Stimulated activated memory B cell treated with anti-CD40 and anti-IgM and Interleukin-4, amounts not matched to agents 10 μg/mL and 1 μg/mL and 100 μg/mL, for 72 hours (primary cell): ENCODE data around the gene KRT16.
A peak's percentile ranks its signal among the peaks of the same experiment; 100 is the strongest.
"Not testable (repeated sequence)": the region's sequence is repeated elsewhere in the genome, so short reads cannot be mapped to it uniquely, and the experiment has no call there.

ENCODE experiments used
- ATAC-seq: fragments of 150-1000 bp; cut with Tn5 transposase; 2 replicates; pipeline ENCODE4 v1.10.0; 2021
- H3K27ac Mint-ChIP-seq: one replicate; pipeline ENCODE4 v1.8.0; 2022; ENCODE audit warnings: mild to moderate bottlenecking, mixed read lengths
- H3K27me3 Mint-ChIP-seq: one replicate; pipeline ENCODE4 v1.8.0; 2022; ENCODE audit warnings: mixed read lengths
- H3K36me3 Mint-ChIP-seq: one replicate; pipeline ENCODE4 v1.8.0; 2022; ENCODE audit warnings: mixed read lengths
- H3K4me1 Mint-ChIP-seq: one replicate; pipeline ENCODE4 v1.8.0; 2022; ENCODE audit warnings: mixed read lengths
- H3K4me3 Mint-ChIP-seq: one replicate; pipeline ENCODE4 v1.8.0; 2022; ENCODE audit warnings: mild to moderate bottlenecking, moderate library complexity, mixed read lengths
- H3K9me3 Mint-ChIP-seq: one replicate; pipeline ENCODE4 v1.8.0; 2022; ENCODE audit warnings: mixed read lengths

KRT16 gene

DNA sequence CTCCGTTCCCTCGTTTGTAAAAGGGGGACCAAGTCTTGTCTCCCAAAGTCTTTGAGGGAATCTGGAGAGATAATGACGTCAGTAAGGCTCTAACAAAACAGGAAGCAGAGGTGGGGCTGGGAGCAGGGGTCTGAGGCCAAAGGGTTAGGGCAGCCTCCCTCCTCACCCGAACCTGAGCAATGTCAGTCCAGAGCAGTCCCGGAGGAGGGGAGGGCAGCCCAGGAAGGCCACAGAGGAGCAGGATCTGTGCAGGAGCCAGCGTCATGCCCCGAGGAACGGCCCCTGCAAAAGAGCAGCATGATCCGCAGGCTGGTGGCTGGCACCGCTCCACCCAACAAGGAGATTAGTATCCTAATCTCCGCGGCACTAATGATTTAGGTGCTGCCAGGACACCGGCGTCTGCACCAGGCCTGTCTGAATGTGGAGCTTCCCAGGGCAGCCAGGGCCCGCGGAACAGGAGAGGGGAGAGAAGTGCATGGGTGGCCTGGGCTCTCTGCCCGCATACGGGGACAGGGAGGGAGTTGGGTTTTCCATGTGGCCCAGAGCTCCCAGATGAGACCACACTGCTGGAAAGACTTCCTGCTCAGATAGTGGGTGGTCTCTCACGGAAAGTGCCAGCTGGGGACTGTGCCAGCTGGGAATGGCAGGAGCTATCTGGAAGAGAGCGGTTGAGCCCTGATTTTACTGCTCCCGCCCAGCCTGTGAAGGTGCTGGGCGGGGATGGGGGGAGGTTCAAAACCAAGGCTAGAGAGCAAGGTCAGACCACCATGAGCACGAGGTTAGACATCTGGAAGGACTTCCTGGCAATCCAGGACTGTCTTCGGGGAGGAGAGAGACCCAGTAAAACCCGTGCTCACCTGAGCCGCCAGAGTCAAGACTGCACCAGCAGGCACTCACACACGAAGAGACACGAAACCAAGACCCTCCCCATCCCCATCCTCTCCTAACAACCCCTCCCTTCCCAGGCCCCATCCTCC is 22.8 kb upstream of the KRT16 start:
- ATAC-seq, result peak; percentile 6
- Mint-ChIP-seq H3K36me3 (no peaks in the 10 kb centered on the region), H3K4me1 (no peaks in the 10 kb centered on the region), H3K27me3 (peaks cover 12% of the 10 kb centered on the region), H3K4me3 (no peak overlapping the region), H3K27ac (no peak overlapping the region), H3K9me3 (no peaks in the 10 kb centered on the region)

DNA sequence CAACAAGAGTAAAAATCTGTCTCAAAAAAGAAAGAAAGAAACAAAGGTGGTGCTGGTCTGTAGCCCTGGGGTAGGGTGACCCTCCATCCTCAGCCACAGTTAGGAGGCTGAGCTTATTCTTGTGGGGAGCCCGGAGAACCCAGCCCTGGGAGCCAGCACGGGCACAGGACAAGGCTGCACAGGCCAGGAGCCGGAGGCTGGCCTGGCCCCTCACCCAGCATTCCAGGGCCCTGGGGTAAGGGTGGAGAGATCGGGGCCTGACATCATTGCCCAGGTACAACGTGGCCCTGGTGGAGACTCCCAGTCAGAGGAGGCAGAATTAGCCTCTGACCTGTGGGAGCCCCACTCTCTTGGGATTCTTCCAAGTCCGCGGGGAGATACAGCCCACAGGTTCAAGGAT is 22.1 kb upstream of the KRT16 start:
- ATAC-seq, result no peak
- H3K9me3 Mint-ChIP-seq, result no peaks in the 10 kb centered on the region
- peaks cover 8% of the 10 kb centered on the region for H3K27me3 Mint-ChIP-seq
- no peak overlapping the region for H3K4me3 Mint-ChIP-seq
- no peaks in the 10 kb centered on the region for H3K36me3 Mint-ChIP-seq
- H3K27ac Mint-ChIP-seq, result no peak overlapping the region
- no peaks in the 10 kb centered on the region for H3K4me1 Mint-ChIP-seq

DNA sequence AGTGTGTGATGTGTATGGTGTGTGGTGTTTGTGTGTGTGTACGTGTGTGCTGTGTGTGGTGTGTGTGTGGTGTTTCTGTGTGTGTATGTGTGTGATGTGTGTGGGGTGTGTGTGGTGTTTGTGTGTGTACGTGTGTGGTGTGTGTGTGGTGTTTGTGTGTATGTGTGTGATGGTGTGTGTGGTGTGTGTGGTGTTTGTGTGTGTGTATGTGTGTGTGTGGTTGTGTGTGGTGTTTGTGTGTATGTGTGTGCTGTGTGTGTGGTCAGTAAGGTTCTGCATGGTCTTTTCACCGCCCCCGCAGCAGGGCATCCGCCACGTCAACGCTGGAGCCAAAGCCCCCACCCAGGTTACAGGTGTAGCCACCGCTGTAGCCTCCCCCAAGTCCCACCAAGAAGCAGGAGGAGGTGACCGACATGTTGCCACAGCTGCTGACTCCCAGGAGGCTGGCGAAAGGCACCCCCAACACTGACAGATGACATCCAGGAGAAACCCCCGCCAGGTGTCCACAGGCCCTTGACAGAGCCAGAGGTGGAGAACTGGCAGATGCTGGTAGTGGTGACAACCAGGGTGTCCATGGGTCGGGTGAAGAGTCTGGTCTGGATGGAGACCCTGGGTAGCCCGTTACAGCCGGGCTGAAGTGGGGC is 21.1 kb upstream of the KRT16 start:
- Mint-ChIP-seq H3K4me3 (no peak overlapping the region), H3K27ac (no peak overlapping the region), H3K36me3 (no peaks in the 10 kb centered on the region), H3K27me3 (no peaks in the 10 kb centered on the region), H3K4me1 (no peaks in the 10 kb centered on the region), H3K9me3 (no peaks in the 10 kb centered on the region)
- no peak for ATAC-seq

DNA sequence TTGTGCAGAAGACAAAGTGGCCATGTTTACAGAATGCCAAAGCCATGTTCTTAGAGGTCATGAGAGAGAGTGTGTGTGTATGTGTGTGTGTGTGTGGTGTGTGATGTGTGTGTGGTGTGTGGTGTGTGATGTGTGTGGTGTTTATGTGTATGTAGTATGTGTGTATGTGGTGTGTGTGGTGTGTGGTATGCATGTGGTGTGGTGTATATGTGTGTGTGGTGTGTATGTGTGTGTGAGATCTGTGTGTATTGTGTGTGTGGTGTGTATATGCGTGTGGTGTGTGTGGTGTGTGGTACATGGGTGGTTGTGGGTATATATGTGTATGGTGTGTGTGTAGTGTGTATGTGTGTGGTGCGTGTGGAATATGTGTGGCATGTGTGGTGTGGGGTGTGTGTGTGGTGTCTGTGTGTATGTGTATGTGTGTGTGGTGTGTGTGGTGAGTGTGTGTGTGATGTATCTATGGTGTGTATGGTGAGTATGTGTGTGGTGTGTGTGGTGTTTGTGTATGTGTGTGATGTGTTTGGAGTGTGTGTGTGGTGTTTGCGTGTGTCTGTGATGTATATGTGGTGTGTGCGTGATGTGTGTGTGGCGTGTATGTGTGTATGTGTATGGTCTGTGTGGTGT is 20.0 kb upstream of the KRT16 start:
- H3K4me1 Mint-ChIP-seq, result no peaks in the 10 kb centered on the region
- no peak for ATAC-seq
- H3K27me3 Mint-ChIP-seq, result peaks cover 4% of the 10 kb centered on the region
- no peak overlapping the region for H3K27ac Mint-ChIP-seq
- H3K9me3 Mint-ChIP-seq, result no peaks in the 10 kb centered on the region
- H3K36me3 Mint-ChIP-seq, result no peaks in the 10 kb centered on the region
- H3K4me3 Mint-ChIP-seq, result no peak overlapping the region

DNA sequence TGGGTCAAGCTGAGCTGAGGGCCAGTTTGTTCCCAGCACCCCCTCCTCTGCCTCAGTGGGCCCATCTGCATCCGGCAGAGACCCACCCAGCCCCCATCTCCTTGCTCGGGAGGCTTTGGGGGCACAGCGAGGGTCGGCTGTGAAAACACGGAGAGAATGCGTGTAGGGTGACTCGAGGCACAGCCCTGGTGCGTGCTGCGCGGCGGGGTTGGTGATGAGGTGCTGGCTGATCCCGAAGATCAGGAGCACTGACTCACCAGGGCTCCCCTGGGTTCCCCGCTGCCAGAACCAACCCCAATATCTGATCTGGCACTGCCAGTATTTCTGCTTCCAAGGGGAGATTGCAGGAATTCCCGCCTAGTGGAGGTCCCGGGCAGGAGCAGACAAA is 19.3 kb upstream of the KRT16 start:
- ATAC-seq, result no peak

DNA sequence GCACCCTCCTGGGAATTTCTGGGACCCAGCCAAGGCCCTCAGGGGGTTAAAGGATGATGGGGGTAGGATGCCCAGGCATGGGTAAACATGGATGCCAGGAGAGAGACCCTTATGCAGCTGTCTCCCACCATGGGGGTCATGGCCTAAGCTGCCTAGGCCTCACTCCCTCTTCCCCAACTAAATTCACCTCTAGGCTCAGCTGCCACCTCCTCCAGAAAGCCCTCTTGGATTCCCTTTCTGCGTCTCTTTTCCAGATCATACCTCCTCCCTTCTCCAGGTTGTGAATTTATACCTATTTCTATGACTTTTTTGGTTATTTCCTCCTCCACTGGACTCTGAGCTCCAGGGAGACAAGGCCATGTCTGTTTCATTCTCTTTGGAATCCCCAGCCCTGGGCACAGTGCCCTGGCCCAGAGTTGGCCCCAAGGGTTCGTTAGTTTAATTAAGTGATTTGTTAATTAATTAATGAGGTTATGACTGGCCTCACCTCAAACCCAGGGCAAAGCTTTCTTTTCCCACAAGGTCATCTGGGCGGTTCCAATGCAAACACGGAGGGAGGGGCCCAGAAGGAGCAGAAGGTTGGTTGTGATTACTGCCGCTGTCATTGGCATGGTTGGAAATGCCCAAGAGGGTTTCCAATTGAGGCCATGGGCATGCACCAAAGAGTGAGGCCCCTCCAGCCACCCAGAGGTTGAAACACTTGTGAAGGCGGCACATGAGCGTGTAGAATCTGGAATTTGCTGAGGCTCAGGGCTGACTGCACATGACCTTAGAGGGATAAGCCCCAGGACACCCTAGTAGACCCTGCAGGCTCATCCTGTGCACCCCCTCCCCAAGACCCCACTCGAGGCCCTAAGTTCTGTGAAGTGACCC is 18.7 kb upstream of the KRT16 start:
- Mint-ChIP-seq H3K4me1 (no peaks in the 10 kb centered on the region), H3K36me3 (no peaks in the 10 kb centered on the region), H3K9me3 (no peaks in the 10 kb centered on the region), H3K27ac (no peak overlapping the region), H3K4me3 (no peak overlapping the region), H3K27me3 (peaks cover 16% of the 10 kb centered on the region)
- no peak for ATAC-seq

More for the DNA sequence above, 19.3 kb upstream of the KRT16 start:
- Mint-ChIP-seq H3K9me3 (no peaks in the 10 kb centered on the region), H3K4me3 (no peak overlapping the region), H3K4me1 (no peaks in the 10 kb centered on the region), H3K36me3 (no peaks in the 10 kb centered on the region), H3K27me3 (peaks cover 11% of the 10 kb centered on the region), H3K27ac (no peak overlapping the region)

DNA sequence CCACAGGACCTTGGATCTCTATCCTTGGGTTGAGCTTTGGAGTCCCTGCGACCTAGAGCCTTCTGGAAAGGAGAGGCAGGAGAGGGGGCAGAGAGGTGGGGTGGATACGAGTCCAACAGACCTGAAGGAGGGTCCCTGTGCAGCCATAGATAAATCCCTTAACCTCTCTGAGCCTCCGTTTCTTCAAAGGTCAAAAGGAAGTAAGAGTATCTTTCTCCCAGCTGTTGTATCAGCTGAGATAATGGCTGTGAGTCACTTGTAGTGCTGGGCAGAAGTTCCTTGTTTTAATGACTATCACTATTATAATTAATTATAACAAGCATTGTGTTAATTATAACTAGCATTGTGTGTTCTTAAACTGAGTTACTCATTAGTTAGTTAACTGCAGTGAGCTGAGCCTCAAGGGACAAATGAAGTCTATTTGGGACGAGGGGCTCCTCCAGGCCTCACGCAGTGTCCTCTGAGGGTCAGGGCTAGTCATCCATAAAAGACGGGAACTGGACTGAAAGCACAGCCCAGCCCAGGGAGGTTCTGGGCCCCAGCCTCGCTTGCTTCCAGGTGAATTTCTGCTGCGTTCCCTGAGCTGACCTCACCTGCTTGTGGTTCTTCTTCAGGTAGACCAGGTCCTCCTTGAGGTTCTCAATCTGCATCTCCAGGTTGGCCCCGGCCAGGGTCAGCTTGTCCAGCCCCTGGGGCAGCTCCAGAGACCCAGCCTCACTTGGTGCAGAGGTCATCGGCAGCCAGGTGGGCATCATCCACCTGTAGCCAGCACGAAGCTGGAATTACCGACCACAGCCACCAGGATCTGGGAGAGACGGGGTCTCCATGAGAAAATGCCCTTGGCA is 17.5 kb upstream of the KRT16 start:
- no peak for ATAC-seq
- H3K27me3 Mint-ChIP-seq, result peaks cover 27% of the 10 kb centered on the region
- H3K27ac Mint-ChIP-seq, result no peak overlapping the region
- H3K36me3 Mint-ChIP-seq, result no peaks in the 10 kb centered on the region
- H3K4me1 Mint-ChIP-seq, result no peaks in the 10 kb centered on the region
- no peaks in the 10 kb centered on the region for H3K9me3 Mint-ChIP-seq
- no peak overlapping the region for H3K4me3 Mint-ChIP-seq

DNA sequence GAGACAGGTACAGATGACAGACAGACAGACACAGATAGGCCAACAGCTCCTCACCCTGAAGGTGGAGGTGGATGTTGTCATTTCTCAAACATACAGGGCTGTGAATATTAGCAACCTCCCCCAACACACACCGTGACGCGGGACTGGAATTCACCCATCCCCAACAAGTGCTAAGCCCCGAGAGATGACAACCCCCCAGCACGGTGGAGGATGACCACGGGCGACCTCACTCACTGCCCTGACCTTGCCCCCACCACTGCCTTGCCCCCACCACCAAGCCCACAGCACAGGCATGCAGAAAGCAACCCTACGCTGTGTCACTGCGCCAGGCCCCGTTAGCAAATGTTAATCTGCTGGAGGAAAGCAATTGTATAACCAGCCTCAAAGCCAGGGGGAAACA is 16.7 kb upstream of the KRT16 start:
- H3K4me3 Mint-ChIP-seq, result no peak overlapping the region
- H3K27ac Mint-ChIP-seq, result no peak overlapping the region
- no peaks in the 10 kb centered on the region for H3K9me3 Mint-ChIP-seq
- no peak for ATAC-seq
- H3K27me3 Mint-ChIP-seq, result peaks cover 35% of the 10 kb centered on the region
- H3K4me1 Mint-ChIP-seq, result no peaks in the 10 kb centered on the region
- H3K36me3 Mint-ChIP-seq, result no peaks in the 10 kb centered on the region

DNA sequence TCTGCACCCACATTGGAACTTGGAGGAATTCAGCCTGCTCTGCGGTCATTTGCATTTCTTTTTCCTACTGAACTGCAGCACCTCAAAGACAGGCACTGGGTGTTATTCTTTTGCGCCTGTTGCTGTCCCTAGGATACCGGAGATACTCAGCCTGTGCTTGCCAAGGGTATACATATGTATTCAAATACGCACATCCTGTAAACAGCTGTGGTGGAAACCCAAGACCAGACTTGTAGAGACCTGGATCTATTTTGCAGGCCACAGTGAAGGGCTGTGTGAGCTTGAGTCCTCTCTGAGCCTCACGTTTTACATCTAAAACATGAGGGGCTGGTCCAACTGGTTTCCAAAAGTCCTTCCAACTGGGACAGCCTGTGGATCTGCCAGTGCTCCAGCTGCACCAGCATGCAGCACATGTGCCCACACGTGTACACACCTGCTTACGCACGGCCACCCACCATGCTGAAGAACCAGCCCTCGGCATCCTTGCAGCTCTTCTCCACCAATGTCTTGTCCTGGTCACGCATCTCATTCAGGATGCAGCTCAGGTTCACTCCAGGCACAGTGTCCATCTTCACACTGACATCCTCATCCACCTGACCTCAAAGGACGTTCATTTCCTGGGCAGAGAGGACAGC is 16.2 kb upstream of the KRT16 start:
- not testable (repeated sequence) for ATAC-seq, H3K4me3 Mint-ChIP-seq, H3K4me1 Mint-ChIP-seq, H3K9me3 Mint-ChIP-seq, H3K36me3 Mint-ChIP-seq, H3K27ac Mint-ChIP-seq
- H3K27me3 Mint-ChIP-seq, result peaks cover 39% of the 10 kb centered on the region

DNA sequence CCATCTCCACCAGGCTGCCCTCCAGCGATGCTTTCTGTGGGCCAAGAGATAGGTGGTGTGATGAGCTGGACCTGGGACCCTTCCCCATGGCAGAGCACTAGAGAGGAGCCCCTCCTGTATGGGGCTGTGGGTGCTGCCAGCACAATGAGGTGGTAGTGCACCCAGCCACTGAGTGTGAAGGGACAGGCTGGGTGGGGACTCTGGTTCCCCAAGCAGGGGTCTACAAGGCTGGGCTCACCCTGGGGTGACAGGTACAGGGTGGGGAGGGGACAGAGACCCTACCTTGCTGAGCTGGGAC is 15.5 kb upstream of the KRT16 start:
- H3K27me3 Mint-ChIP-seq, result peaks cover 44% of the 10 kb centered on the region
- H3K4me1 Mint-ChIP-seq, H3K4me3 Mint-ChIP-seq, H3K36me3 Mint-ChIP-seq, H3K27ac Mint-ChIP-seq, H3K9me3 Mint-ChIP-seq, ATAC-seq: not testable (repeated sequence)

DNA sequence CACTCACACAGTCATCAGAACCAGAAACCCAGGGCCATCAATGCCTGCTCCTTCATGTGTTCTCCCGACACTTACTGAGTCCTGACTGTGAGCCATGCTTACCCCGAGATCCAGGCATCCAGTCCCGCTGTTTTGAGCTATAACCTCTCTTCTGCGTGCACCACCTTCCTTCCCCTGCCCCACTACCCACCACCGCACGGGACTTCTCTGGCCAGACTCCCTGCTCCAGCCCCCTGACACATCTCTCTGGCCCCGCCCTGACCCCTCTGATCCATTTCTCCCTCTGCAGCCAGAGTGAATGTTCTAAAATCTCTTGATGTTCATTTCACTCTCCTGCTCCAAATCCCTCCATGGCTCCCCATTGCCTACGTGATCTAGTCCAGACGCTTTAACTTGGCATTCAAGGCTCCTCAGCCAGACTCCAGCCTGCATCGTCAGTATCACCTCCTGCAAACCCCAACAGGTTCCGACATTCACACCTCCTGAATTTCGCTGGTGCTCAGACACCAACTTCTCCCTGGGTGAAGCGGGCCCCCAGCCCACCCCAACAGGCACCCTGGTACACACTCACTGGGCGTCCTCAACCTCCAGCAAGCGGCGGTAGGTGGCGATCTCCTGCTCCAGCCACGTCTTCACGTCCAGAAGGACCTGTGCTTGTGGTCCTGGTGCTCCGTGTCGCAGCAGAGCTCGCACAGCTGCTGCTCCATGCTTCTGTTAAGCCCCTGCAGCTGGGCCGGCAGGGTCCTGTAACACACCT is 14.9 kb upstream of the KRT16 start:
- Mint-ChIP-seq H3K4me1 (no peaks in the 10 kb centered on the region), H3K9me3 (no peaks in the 10 kb centered on the region), H3K27me3 (peaks cover 46% of the 10 kb centered on the region), H3K4me3 (no peak overlapping the region), H3K27ac (no peak overlapping the region), H3K36me3 (no peaks in the 10 kb centered on the region)
- ATAC-seq, result no peak

DNA sequence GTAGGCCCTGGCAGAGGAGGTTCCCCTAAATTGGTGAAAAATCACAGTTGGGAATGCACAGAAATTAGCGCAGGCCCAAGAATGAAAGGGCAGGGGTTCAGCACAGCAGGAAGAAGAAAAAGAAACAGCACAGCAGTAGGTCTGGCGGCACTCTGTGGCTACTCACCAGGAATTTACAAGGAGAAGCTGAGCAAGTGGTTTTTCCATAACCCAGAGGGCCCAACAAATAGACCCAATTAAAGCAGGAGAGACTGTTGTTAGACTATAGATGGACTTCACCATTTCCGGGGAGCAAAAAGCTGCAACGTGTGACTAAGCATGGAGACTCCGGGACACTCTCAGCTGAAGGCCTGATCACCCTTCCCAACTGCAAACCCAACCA is 14.3 kb upstream of the KRT16 start:
- H3K4me3 Mint-ChIP-seq, H3K27ac Mint-ChIP-seq, H3K9me3 Mint-ChIP-seq, ATAC-seq, H3K36me3 Mint-ChIP-seq, H3K4me1 Mint-ChIP-seq: not testable (repeated sequence)
- H3K27me3 Mint-ChIP-seq, result peaks cover 52% of the 10 kb centered on the region

DNA sequence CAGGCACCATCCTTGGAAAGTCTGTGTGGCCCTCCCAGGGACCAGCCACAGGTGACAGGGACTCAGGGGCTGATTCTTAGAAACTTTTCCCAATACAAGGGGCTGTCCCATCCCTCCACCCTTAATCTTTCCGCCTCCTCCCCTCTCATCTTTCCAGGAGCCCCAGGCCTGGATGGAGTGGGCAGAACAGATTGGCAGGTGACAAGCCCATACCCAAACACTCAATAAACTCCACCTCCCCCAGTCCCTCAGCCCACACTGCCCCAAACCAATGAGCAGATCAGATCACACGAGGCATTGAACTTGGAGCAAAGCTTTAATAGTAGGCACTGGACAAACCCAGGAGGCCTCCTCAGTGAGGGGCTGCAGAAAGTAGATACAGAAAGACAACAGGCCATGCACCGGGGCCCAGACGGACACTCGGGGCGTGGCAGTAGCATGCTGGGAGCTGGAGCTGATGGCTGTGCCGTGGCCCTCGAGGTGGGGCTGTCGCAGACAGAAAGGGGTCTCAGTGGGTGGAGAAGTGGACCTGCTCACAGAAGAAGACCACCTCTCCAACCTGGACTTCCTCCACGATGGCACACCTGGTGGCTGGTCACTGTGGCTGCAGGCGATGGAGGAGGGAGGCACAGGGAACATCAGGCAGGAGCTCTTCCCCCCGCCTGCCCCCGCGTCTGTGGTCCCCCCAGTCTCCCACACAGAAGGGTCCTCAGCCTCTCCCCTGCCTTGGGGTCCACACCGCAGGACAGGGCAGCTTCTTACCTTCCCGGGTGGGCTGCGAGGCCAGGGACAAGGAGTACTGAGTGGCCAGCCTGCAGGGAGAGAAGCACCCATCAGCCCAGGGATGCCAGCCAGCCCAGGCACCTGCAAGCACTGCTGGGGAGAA is 13.7 kb upstream of the KRT16 start:
- not testable (repeated sequence) for H3K36me3 Mint-ChIP-seq, H3K27ac Mint-ChIP-seq, H3K4me3 Mint-ChIP-seq, ATAC-seq, H3K9me3 Mint-ChIP-seq, H3K4me1 Mint-ChIP-seq
- H3K27me3 Mint-ChIP-seq, result peaks cover 58% of the 10 kb centered on the region
